ENCODE data around the gene EEA1.

DNA sequence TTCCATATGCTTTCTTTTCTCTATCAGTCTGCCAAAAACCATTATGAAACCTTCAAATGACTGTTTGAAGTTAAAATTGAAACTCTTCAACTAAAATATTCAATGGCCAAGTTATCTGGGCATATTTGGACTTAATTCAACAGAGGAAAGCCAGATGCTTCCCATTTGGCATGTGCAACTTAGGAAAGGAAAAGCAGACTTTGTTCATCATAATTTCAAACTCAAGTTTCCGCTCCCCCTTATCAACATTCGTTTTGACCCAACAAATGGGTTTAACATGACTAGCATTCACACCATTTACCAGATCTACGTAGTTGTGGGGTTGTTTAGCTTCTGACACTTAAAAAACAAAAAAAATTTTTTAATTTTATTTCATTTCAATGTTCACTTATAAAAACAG is 150.6 kb downstream of the EEA1 start:
- TF ChIP-seq, protein P1, sequence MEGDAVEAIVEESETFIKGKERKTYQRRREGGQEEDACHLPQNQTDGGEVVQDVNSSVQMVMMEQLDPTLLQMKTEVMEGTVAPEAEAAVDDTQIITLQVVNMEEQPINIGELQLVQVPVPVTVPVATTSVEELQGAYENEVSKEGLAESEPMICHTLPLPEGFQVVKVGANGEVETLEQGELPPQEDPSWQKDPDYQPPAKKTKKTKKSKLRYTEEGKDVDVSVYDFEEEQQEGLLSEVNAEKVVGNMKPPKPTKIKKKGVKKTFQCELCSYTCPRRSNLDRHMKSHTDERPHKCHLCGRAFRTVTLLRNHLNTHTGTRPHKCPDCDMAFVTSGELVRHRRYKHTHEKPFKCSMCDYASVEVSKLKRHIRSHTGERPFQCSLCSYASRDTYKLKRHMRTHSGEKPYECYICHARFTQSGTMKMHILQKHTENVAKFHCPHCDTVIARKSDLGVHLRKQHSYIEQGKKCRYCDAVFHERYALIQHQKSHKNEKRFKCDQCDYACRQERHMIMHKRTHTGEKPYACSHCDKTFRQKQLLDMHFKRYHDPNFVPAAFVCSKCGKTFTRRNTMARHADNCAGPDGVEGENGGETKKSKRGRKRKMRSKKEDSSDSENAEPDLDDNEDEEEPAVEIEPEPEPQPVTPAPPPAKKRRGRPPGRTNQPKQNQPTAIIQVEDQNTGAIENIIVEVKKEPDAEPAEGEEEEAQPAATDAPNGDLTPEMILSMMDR (IDR thresholded peaks at IDR 0.05): no peak
- TF ChIP-seq POLR2A (IDR thresholded peaks at IDR 0.05): no peak

Data from Peyer's patch (tissue), 4 donors.